HG03060 (cell line): ENCODE results near the gene MRPL27.

ENCODE experiments used
- ATAC-seq: cut with Tn5 transposase; IDR thresholded peaks from one replicate; pipeline ENCODE4 v1.9.1; 2021; ENCODE audit warnings: low read depth, moderate number of reproducible peaks; ENCODE audit not compliant: unreplicated experiment

The MRPL27 gene

GRCh38 chr17:50388728-50389127, 15.7 kb upstream of the MRPL27 start:
- ATAC-seq = no peak

- ATAC-seq = no peak
Observed at GRCh38 chr17:50386510-50386909, 13.5 kb upstream of the MRPL27 start.

DNA sequence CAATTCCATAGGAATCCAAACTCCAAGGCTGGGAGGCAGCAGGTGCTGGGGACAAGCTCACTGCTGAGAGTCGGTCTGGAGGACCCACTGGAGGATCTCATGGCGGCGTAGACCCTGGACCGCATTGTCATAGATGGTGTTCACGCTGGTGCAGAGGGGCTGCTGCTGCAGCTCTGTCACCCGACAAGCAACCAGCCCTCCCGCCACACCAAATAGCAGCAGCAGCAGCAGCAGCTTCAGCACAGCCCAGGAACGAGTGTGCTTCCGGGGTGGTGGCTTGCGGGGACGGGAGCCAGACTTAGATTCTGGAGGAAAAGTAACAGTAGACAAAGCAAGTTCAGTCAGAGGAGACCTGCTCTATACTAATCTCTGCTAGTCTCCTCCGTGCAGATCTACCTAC, 9.9 kb upstream of the MRPL27 start:
- ATAC-seq = no peak

- no peak for ATAC-seq
Observed at GRCh38 chr17:50381920-50382319, 8.9 kb upstream of the MRPL27 start.

DNA sequence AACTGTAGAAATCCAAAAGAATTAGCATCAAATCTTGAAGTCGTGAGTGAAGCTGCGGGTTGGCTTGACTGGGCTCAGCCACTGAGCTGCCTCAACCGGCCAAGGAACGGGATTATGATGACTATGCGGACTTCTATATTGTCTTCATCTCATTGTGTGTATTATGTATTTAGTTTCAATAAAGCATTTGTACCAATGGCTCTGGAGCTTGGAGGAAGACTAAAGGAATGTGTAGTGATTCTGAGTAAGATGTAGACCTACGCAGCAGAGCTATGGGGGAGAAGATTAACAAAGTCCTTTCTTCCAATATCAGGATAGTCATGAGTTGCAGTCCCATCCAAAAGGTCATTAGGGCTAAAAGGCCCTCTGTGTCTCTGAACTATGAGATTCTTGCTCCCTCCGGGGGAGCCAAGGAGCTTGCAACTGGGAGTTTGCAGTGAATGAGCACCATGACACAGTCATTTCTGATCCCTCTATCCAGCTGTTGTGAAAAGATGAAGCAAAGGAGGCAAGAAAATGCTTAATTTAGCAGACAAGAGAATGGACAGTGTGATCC, 8.4 kb upstream of the MRPL27 start:
- ATAC-seq = no peak

- no peak for ATAC-seq
Observed at GRCh38 chr17:50380369-50381259, 7.6 kb upstream of the MRPL27 start.

GRCh38 chr17:50379351-50380132, 6.6 kb upstream of the MRPL27 start:
- ATAC-seq = no peak

DNA sequence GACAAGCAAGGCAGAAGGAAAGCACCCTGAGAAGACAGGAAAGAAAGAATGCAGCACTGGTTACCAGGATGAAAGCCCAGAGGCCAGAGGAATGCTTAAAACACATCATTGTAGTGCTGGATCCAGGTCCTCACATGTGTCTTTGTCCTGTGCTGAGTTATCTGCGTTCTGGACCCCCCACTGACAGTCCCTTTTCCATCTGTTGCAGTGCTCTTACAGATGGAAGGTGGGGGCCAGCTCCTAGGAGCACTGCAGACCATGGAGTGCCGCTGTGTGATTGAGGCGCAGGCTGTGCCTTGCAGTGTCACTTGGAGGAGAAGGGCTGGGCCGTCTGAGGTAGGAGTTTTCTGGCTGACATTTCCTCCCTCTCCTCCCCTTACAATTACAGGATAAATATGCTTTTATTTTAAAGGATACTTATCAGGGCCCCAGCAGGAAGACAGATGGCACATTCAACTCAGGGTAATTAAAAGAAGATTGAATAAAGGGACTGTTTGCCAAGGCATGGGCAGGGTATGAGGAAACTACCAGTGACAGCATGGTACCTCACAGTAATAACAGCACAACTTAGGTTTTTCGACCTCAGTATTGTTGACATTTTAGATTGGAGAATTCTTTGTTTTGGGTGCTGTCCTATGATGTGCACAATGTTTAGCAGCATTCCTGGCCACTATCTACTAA, 3.0 kb upstream of the MRPL27 start:
- ATAC-seq = no peak

DNA sequence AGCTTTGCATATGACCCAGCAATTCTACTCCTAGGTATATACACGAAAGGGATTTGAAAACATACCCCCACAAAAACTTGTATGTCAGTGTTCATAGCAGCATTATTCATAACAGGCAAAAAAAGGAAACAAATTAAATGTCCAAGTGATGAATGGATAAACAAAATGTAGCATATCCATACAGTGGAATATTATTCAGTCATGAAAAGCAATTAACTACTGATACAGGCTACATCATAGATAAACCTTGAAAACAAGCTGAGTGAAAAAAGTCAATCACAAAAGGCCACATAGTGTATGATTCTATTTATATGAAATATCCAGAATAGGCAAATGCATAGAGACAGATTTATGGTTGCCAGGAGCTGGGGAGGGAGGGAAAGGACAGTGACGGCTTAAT, 721 bp upstream of the MRPL27 start:
- no peak for ATAC-seq

- no peak for ATAC-seq
Observed at GRCh38 chr17:50372222-50372757, 694 bp downstream of the MRPL27 start.

DNA sequence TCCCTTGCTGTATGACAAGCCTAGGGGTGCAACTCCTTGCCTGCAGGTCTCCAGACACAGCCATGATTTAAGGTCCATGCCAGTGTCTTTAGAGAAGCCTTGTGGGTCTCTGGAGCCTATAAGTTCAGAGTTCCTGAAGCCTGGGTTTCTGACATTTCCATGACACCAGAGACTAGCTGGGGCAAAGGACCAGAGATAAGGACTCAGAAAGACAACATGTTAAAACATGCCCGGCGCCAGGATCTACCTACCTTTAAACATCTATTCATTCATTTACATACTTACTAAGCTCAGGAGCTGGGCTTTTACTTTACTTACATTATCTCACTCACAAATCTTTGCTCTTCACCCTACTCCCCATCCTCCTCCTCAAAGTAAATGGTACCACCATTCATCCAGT, 1.5 kb downstream of the MRPL27 start:
- no peak for ATAC-seq

GRCh38 chr17:50370052-50370451, 2.9 kb downstream of the MRPL27 start:
- ATAC-seq = no peak

DNA sequence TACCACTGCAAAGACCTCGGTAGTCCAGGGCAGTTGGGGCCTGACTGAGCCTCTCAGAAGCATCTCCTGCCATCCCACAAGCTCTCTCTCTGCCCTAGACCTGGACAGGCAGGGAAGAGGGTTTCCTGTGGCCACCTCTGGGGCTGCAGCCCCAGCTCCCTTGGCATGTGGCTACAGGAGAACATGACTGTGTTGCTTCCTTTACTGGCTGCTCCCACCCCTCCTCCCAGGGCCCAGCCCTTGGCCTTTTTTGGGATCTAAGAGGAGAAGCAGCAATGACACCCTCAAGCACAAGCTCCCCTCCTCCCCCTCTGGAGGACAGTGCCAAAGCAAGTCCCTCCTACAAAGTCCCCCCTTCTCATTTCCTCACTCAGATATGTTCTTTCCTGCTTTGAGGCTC, 5.6 kb downstream of the MRPL27 start:
- ATAC-seq = no peak

GRCh38 chr17:50365649-50366393, 7.2 kb downstream of the MRPL27 start:
- no peak for ATAC-seq

GRCh38 chr17:50365165-50365564, 7.8 kb downstream of the MRPL27 start:
- ATAC-seq = no peak

DNA sequence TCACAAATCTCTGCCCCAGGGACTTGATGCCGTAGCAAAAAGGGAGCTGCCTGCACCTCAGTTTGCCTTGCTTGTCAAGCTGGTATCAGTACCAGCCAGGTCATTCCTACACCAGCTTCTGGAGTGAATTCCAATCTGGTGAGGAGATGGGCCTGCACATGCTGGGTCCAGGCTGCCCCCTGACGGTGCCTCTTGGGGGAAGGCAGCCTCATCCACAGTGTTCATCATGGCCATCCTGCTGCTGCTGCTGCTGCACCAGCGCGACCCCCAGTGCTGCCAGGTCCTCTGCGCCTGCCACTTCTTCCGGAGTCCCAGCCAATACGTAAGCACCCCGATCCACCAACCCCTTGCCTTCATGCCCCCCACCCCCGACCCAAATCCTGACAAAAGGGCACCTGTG, 8.3 kb downstream of the MRPL27 start:
- ATAC-seq = no peak

GRCh38 chr17:50364061-50364458, 8.9 kb downstream of the MRPL27 start:
- no peak for ATAC-seq

- no peak for ATAC-seq
Observed at GRCh38 chr17:50363217-50364060, 9.5 kb downstream of the MRPL27 start.

- no peak for ATAC-seq
Observed at GRCh38 chr17:50362661-50363060, 10.3 kb downstream of the MRPL27 start.
